Mesothelial cell of epicardium (in vitro differentiated cells): ENCODE measurements around the gene CABP7. TPM values are rescaled to one million over a fixed set of nuclear protein-coding genes. Genes with fewer than 3 reads are reported as not detected.

Experiments
- DNase-seq, 2 experiments: peaks; one replicate each; pipeline ENCODE4 v3.0.0; 2021; ENCODE audit warnings: low spot score in 2 of 2; ENCODE audit not compliant: unreplicated experiment in 2 of 2
- H3K27ac Mint-ChIP-seq: 2 replicates; pipeline ENCODE4 v1.8.0; 2021; ENCODE audit warnings: mixed read lengths
- H3K27me3 Mint-ChIP-seq: 2 replicates; pipeline ENCODE4 v1.8.0; 2021; ENCODE audit warnings: low read depth, mixed read lengths
- H3K36me3 Mint-ChIP-seq: 2 replicates; pipeline ENCODE4 v1.8.0; 2021; ENCODE audit warnings: mixed read lengths
- H3K4me1 Mint-ChIP-seq: 2 replicates; pipeline ENCODE4 v1.8.0; 2021; ENCODE audit warnings: mixed read lengths
- H3K4me3 Mint-ChIP-seq: 2 replicates; pipeline ENCODE4 v1.8.0; 2021; ENCODE audit warnings: mild to moderate bottlenecking, moderate library complexity, mixed read lengths
- H3K9me3 Mint-ChIP-seq: 2 replicates; pipeline ENCODE4 v1.8.0; 2021; ENCODE audit warnings: mixed read lengths
- CTCF ChIP-seq: fragments of 200-600 bp; sonication (generic); IDR thresholded peaks from one replicate; pipeline ENCODE4 v1.5.0; 2021; ENCODE audit warnings: antibody characterized with exemption; ENCODE audit not compliant: unreplicated experiment
- total RNA-seq: library from RNA; stranded (reverse); gene quantifications from 3 replicates; pipeline ENCODE4 v1.2.1, GENCODE V29; 2021

CABP7 gene
- total RNA-seq, 1 donor from 2014 or later, result not detected

- H3K36me3 Mint-ChIP-seq, result peaks cover 11% of the 10 kb centered on the region
- H3K27ac Mint-ChIP-seq, result no peak overlapping the region
- no peak for DNase-seq
- peaks cover 30% of the 10 kb centered on the region for H3K27me3 Mint-ChIP-seq
- H3K4me3 Mint-ChIP-seq, result no peak overlapping the region
- no peak for TF ChIP-seq CTCF
- no peaks in the 10 kb centered on the region for H3K9me3 Mint-ChIP-seq
- peaks cover 5% of the 10 kb centered on the region for H3K4me1 Mint-ChIP-seq
Observed at GRCh38 chr22:29697853-29698598, 21.8 kb upstream of the CABP7 start.

- Mint-ChIP-seq H3K27me3 (peaks cover 44% of the 10 kb centered on the region), H3K27ac (no peak overlapping the region)
Observed at GRCh38 chr22:29700206-29700899, 19.4 kb upstream of the CABP7 start.

GRCh38 chr22:29700900-29701154, 19.0 kb upstream of the CABP7 start:
- DNase-seq, result no peak
- no peak overlapping the region for H3K27ac Mint-ChIP-seq
- no peak overlapping the region for H3K4me3 Mint-ChIP-seq
- no peaks in the 10 kb centered on the region for H3K9me3 Mint-ChIP-seq
- peaks cover 44% of the 10 kb centered on the region for H3K27me3 Mint-ChIP-seq
- no peak for TF ChIP-seq CTCF
- H3K36me3 Mint-ChIP-seq, result peaks cover 4% of the 10 kb centered on the region
- H3K4me1 Mint-ChIP-seq, result peaks cover 10% of the 10 kb centered on the region

More at GRCh38 chr22:29700206-29700899, 19.4 kb upstream of the CABP7 start:
- no peak overlapping the region for H3K4me3 Mint-ChIP-seq
- H3K9me3 Mint-ChIP-seq, result no peaks in the 10 kb centered on the region
- peaks cover 10% of the 10 kb centered on the region for H3K4me1 Mint-ChIP-seq
- no peak for TF ChIP-seq CTCF
- DNase-seq, result no peak
- peaks cover 7% of the 10 kb centered on the region for H3K36me3 Mint-ChIP-seq

GRCh38 chr22:29701155-29701999, 18.4 kb upstream of the CABP7 start:
- H3K36me3 Mint-ChIP-seq, result peaks cover 4% of the 10 kb centered on the region
- no peak for DNase-seq
- H3K9me3 Mint-ChIP-seq, result no peaks in the 10 kb centered on the region
- H3K27me3 Mint-ChIP-seq, result peaks cover 49% of the 10 kb centered on the region
- H3K4me3 Mint-ChIP-seq, result no peak overlapping the region
- H3K4me1 Mint-ChIP-seq, result peaks cover 15% of the 10 kb centered on the region
- no peak overlapping the region for H3K27ac Mint-ChIP-seq
- TF ChIP-seq CTCF, result no peak

- no peaks in the 10 kb centered on the region for H3K9me3 Mint-ChIP-seq
- no peak overlapping the region for H3K27ac Mint-ChIP-seq
- DNase-seq, result no peak
- H3K36me3 Mint-ChIP-seq, result peaks cover 4% of the 10 kb centered on the region
- H3K27me3 Mint-ChIP-seq, result peaks cover 57% of the 10 kb centered on the region
- peaks cover 21% of the 10 kb centered on the region for H3K4me1 Mint-ChIP-seq
- H3K4me3 Mint-ChIP-seq, result no peak overlapping the region
- no peak for TF ChIP-seq CTCF
Observed at GRCh38 chr22:29702000-29702930, 17.5 kb upstream of the CABP7 start.
